Measurements from ENCODE around the gene ITPR2. TPM values are rescaled to one million over a fixed set of nuclear protein-coding genes. Genes with fewer than 3 reads are reported as not detected.

Gene ITPR2
- polyA plus RNA-seq, 2 of the 4 experiments (the other 2 are of a cell fraction): 3.1 to 8.1 TPM

DNA sequence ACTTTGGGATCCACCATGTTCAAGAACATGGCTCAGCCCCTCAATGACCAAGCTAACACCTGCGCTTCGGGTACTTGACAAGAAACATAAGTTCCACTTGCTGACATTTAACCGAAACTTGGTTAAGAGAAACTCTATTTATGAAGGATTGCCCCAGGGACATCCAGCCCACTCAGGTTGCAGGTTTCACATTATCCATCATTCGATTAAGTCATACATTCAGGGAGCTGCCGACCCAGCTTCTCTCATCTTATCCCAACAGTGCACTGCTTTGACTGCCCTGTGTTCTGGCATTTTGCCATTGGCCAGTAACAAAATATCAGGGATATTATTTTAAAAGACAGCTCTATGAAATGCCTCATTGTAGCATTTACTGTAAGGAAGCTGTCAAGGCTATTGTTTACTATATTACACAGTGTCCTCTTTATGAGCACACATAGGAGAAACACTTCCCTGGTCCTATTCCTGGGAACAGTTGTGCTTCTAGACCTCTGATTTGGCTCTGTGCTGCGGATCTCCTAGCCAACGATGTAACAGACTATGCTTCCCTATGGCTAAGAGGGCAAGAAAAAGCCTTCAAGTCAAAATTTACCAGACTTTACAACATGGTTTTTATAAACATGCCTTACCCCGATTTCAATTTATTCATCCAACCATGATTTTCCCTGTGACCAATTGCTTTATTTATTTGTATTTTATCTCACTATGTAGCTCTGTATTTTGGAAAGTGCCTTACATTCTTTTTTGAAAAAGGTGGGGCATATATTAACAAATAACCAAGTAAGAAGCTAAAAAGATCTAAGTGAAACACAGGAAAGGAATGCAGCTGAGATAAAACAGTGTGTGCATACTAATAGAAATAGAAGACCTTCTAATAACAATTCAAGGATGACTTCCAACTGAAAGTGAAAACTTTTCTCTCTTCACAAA is 109.3 kb downstream of the ITPR2 start:
- FAIRE-seq (no peak), DNase-seq (ENCODE audit: low read depth in 1 of 2, low spot score in 1 of 2) (no peak), ATAC-seq (no peak)
- Histone ChIP-seq H3K4me3 (no peak overlapping the region), H3K4me2 (no peak overlapping the region), H3K4me1 (peaks cover 6% of the 10 kb centered on the region; the same call in 1 of the 3 replicates), H3K27ac (no peak overlapping the region), H3K9me3 (no peaks in the 10 kb centered on the region)
- CTCF ChIA-PET: interaction anchor here (0.7 to 1.7 kb wide), 2 partner anchors 13 to 22 kb away, joined by 3 to 5 read pairs; no protein-coding TSS in a partner anchor
- POLR2A ChIA-PET: no interaction called here
- 81% methylated on average over 8 of the region's 8 CpGs for WGBS (ENCODE audit: missing lambda C conversion rate)
- TF ChIP-seq CEBPB (IDR thresholded peaks at IDR 0.05): no peak
- TF ChIP-seq ZNF302 (CRISPR knock-in tag; IDR thresholded peaks at IDR 0.05): no peak
- no peak for TF ChIP-seq FOSB (CRISPR knock-in tag; IDR thresholded peaks at IDR 0.05)
- no peak for TF ChIP-seq ELK1 (IDR thresholded peaks at IDR 0.05; ENCODE audit: low read depth, low read length)
- no peak for TF ChIP-seq ATOH8 (CRISPR knock-in tag; IDR thresholded peaks at IDR 0.05; ENCODE audit: low read depth)
- TF ChIP-seq FOXS1 (CRISPR knock-in tag; IDR thresholded peaks at IDR 0.05): no peak
- TF ChIP-seq REST (IDR thresholded peaks at IDR 0.05): no peak
- TF ChIP-seq PHF8 (IDR thresholded peaks at IDR 0.05; ENCODE audit: borderline replicate concordance, low read depth): no peak
- TF ChIP-seq ESRRA (IDR thresholded peaks at IDR 0.05; ENCODE audit: borderline replicate concordance, low read length): no peak
- TF ChIP-seq EHMT2 (IDR thresholded peaks at IDR 0.05; ENCODE audit: low read depth): no peak
- TF ChIP-seq RARB (CRISPR knock-in tag; IDR thresholded peaks at IDR 0.05): no peak
- no peak for TF ChIP-seq FOSL2 (IDR thresholded peaks at IDR 0.05)
- no peak for TF ChIP-seq FOSL2 (CRISPR knock-in tag; IDR thresholded peaks at IDR 0.05)
- TF ChIP-seq, protein P1, sequence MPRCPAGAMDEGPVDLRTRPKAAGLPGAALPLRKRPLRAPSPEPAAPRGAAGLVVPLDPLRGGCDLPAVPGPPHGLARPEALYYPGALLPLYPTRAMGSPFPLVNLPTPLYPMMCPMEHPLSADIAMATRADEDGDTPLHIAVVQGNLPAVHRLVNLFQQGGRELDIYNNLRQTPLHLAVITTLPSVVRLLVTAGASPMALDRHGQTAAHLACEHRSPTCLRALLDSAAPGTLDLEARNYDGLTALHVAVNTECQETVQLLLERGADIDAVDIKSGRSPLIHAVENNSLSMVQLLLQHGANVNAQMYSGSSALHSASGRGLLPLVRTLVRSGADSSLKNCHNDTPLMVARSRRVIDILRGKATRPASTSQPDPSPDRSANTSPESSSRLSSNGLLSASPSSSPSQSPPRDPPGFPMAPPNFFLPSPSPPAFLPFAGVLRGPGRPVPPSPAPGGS (IDR thresholded peaks at IDR 0.05): no peak
- TF ChIP-seq RNF2 (IDR thresholded peaks at IDR 0.05; ENCODE audit: borderline replicate concordance, low read depth): no peak
- no peak for TF ChIP-seq HOXA7 (CRISPR knock-in tag; IDR thresholded peaks at IDR 0.05)
- TF ChIP-seq JUNB (IDR thresholded peaks at IDR 0.05): no peak
- TF ChIP-seq HOXB5 (CRISPR knock-in tag; IDR thresholded peaks at IDR 0.05): no peak

All from A549 (cell line).